Stimulated activated naive B cell treated with anti-CD40 and anti-IgM and Interleukin-4, amounts not matched to agents 10 μg/mL and 1 μg/mL and 100 μg/mL, for 72 hours (primary cell): ENCODE data around the gene ELK4.

ENCODE experiments used
- ATAC-seq, 2 donors: fragments of 150-1000 bp; cut with Tn5 transposase; replicated peaks; 2 replicates each; pipeline ENCODE4 v1.10.0; 2021; ENCODE audit warnings: moderate library complexity in 1 of 2
- DNase-seq: peaks from one replicate; pipeline ENCODE4 v3.0.0; 2021
- H3K27ac Mint-ChIP-seq: one replicate; pipeline ENCODE4 v1.8.0; 2022; ENCODE audit warnings: mild to moderate bottlenecking, mixed read lengths
- H3K27me3 Mint-ChIP-seq, 2 donors: one replicate each; pipeline ENCODE4 v1.8.0; 2022; ENCODE audit warnings: mixed read lengths in 2 of 2
- H3K36me3 Mint-ChIP-seq, 2 donors: one replicate each; pipeline ENCODE4 v1.8.0; 2022; ENCODE audit warnings: mixed read lengths in 2 of 2, mild to moderate bottlenecking in 1 of 2
- H3K4me1 Mint-ChIP-seq, 2 donors: one replicate each; pipeline ENCODE4 v1.8.0; 2022; ENCODE audit warnings: mixed read lengths in 2 of 2, mild to moderate bottlenecking in 1 of 2
- H3K4me3 Mint-ChIP-seq, 2 donors: one replicate each; pipeline ENCODE4 v1.8.0; 2022; ENCODE audit warnings: mild to moderate bottlenecking in 2 of 2, mixed read lengths in 2 of 2, moderate library complexity in 1 of 2
- H3K9me3 Mint-ChIP-seq, 2 donors: one replicate each; pipeline ENCODE4 v1.8.0; 2022; ENCODE audit warnings: mixed read lengths in 2 of 2, mild to moderate bottlenecking in 1 of 2

ELK4 gene

DNA sequence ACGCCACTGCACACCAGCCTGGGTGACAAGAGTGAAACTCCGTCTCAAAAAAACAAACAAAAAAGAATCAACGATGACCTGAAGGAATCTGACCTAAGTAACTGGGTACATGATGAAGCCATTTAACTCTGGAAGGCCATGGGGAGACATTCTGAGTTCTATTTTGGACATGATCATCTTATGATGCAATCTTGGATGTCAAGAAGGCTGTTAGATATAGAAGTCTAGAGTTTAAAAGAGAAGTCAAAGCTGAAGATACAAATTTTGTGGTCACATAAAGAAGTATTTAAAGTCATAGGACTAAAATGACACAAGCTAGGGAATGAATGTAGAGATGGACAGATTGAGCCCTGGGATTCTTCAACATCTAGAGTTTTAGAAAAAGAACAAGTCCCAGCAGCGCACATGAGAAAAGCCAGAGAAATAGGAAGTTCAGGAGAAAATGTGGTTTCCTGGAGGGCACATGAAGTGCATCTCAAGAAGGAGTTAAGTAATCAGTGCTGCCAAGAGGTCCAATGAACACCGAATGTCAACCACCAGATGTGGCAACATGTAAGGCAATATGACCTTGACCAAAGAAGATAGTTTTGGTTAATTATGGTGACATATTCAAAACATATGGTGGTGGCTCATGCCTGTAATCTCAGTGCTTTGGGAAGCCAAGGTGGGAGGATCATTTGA, 26.8 kb downstream of the ELK4 start:
- ATAC-seq = no peak
- DNase-seq = no peak
- Mint-ChIP-seq H3K36me3 (peaks cover 20 to 32% of the 10 kb centered on the region in 2 donors), H3K27ac (no peak overlapping the region), H3K9me3 (no peaks in the 10 kb centered on the region), H3K4me1 (peaks cover 16 to 29% of the 10 kb centered on the region in 2 donors), H3K4me3 (no peak overlapping the region), H3K27me3 (no peaks in the 10 kb centered on the region)

DNA sequence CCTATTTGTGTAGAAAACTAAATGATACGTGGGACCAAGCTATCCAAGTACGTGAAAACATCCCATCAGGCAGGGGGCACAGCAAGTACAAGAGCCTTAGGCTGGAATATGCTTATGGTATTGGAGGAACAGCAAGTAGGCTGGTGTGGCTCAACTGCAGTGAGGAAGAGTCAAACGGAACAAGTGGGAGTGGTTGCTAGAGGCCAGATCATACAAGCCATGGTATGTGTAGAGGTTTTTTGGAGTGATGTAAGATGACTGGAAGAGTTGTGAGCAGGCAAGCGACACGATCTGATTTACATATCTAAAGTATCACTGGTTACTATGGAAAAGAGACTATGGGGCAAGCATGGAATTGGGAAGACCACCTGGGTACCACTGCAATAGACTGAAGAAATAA, 27.8 kb downstream of the ELK4 start:
- H3K27ac Mint-ChIP-seq = no peak overlapping the region
- no peak overlapping the region for H3K4me3 Mint-ChIP-seq
- DNase-seq = no peak
- no peak for ATAC-seq
- peaks cover 25 to 34% of the 10 kb centered on the region in 2 donors for H3K36me3 Mint-ChIP-seq
- peaks cover 14 to 24% of the 10 kb centered on the region in 2 donors for H3K4me1 Mint-ChIP-seq
- H3K9me3 Mint-ChIP-seq = no peaks in the 10 kb centered on the region
- H3K27me3 Mint-ChIP-seq = no peaks in the 10 kb centered on the region

DNA sequence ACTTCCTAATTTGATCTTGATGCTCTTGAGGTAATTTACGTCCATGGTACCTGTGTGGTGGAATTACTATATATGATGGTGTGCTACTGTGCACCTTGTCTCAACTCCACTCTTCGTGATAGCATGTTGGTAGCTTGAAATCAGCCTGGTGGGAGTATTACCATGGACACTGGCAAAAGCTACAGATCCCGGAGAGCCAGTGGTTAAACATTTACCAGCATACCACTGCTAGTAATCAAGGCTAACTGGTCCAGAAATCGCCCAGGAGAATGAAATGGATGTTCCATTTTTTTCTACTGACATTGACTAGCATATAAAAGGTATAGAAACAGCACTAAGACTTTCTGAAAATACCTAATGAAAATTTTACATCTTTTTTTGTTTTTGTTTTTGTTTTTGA, 30.6 kb downstream of the ELK4 start:
- no peak overlapping the region for H3K4me3 Mint-ChIP-seq
- no peak for DNase-seq
- H3K9me3 Mint-ChIP-seq = no peaks in the 10 kb centered on the region
- H3K4me1 Mint-ChIP-seq = peaks cover 17 to 28% of the 10 kb centered on the region in 2 donors
- no peak overlapping the region for H3K27ac Mint-ChIP-seq
- peaks cover 34 to 44% of the 10 kb centered on the region in 2 donors for H3K36me3 Mint-ChIP-seq
- H3K27me3 Mint-ChIP-seq = no peaks in the 10 kb centered on the region
- ATAC-seq = no peak

DNA sequence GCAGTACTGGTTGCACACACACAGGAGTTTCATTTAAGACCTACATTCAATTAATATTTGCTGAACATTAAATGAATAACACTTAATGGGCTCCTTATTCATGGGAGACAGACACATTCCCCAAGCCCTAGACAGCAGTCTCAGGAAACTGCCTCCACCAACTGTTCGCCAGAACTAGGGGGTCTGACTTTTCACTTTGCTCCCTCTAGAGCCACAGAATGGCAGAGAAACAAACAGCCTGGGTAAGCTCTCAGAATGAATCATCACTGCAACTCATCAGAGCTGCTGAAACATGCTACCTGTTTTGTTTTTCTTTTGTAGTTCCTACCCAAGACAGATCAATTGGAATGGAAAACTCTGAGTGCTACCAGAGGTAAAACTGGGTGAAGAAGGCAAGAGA, 31.7 kb downstream of the ELK4 start:
- no peak for DNase-seq
- H3K4me3 Mint-ChIP-seq = no peak overlapping the region
- H3K27ac Mint-ChIP-seq = peak overlapping the region; percentile 38
- ATAC-seq = peak; percentile 68 to 84
- H3K9me3 Mint-ChIP-seq = no peaks in the 10 kb centered on the region
- H3K36me3 Mint-ChIP-seq = peaks cover 41 to 51% of the 10 kb centered on the region in 2 donors
- H3K4me1 Mint-ChIP-seq = peaks cover 25 to 37% of the 10 kb centered on the region in 2 donors
- no peaks in the 10 kb centered on the region for H3K27me3 Mint-ChIP-seq

DNA sequence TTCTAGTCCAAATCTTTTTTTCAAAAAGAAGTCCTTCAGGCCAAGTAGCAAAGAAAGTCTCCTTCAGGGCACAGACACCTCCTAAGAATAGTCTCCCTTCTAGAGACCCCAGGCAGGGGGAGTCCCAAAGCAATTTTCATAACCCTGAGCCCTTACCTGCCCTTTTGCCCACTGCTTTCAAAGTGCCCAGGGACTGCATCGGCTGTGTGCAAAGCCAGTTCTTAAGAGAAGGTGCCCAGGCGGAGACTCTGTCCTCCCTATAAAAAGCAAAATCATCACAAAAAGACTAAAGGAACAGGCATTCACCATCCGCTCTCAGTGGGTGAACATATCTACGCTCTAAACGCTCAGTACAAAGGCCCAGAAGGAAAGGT, 32.2 kb downstream of the ELK4 start:
- Mint-ChIP-seq H3K27ac (peak overlapping the region; percentile 33), H3K4me1 (peaks cover 26 to 38% of the 10 kb centered on the region in 2 donors), H3K9me3 (no peaks in the 10 kb centered on the region), H3K27me3 (no peaks in the 10 kb centered on the region), H3K36me3 (peaks cover 42 to 52% of the 10 kb centered on the region in 2 donors), H3K4me3 (no peak overlapping the region)
- DNase-seq (no peak), ATAC-seq (no peak)

DNA sequence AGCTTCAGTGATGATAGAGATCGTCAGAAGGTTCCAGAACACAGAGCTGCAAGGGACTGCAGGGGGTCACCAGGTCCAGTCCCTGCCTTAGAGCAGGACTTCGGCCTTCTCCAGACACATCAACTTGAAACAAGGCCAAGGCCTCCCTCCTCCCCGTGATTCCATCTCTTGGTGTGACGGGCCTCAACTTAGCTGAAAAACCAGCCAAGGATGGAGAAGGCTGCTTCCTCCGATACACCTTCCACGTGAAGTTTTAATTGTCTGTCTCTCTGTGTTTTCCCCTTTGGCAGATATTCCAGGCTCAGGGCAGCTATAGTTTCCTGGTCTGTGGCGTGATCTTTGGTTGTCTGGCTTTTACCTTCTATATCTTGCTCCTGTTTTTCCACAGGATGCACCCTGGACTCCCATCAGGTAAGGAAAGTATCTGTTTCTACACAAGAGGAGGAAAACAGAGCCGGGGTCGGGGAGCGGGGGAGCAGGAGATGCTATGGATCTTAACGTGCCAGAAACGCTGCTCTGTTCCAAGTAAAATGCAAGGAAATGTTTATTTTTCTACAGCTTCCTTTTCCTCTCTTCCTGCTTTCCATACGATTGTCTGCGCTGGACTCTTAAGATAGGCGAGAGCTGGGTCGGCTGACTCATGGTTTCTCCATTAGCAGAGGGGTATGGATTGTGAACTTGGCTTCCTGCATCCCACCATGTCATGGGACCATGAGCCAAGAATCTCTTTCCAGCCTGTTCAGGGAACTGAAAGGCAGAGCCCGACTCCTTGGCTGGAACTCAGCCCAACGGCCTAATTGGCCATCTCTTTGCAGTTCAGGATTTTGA, 32.8 kb downstream of the ELK4 start:
- Mint-ChIP-seq H3K4me1 (peaks cover 27 to 37% of the 10 kb centered on the region in 2 donors), H3K9me3 (no peaks in the 10 kb centered on the region), H3K36me3 (peaks cover 39 to 50% of the 10 kb centered on the region in 2 donors), H3K4me3 (no peak overlapping the region), H3K27me3 (no peaks in the 10 kb centered on the region), H3K27ac (no peak overlapping the region)
- no peak for DNase-seq
- no peak for ATAC-seq

DNA sequence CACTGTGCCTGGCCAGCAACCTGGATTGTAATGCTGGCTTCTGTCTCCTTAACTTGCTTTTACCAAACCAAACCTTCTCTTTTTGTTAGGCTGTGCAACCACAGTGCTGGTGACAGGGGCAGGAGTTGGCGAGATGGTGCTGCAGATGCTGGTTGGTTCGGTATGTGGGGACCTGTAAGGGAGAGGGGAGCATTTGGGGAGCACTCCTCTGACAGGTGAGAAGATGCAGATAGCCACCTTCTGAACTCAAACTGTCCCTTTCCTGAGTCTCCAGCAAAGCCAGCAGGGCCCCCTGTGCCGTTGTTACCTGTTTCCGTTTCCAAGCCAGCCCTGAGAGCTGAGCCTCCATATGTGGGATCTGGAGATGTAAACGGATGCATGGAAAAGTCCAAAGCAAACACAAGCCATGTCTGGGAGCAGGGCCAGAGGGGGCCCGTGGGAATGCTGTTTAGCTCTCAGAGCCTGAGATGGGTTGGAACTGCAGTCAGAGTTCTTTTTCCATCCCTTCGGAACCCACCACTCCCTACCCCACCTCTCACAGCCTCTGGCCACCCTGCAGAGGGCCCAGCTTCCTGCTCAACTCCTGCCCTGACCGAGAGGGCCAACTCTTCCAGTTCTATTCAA, 34.0 kb downstream of the ELK4 start:
- no peaks in the 10 kb centered on the region for H3K27me3 Mint-ChIP-seq
- peaks cover 35 to 45% of the 10 kb centered on the region in 2 donors for H3K36me3 Mint-ChIP-seq

DNA sequence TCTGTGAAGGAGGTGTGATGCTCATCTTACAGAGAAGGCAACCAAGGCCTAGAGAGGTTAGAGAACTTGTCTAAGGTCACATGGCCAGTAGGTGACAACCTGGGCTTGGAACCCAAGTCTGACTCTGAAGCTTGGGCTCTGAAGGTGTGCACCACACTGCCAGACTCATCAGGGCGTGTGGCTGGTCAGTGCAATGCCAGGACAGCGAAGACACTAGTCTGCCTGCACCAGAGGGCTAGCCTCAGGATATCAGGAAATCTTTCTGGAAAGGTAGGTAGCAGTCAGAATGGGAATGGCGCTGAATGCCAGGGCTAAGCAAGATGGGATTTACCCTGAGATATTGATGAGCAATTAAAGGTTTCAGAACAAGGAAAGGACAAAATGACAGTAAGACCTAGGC, 34.9 kb downstream of the ELK4 start:
- Mint-ChIP-seq H3K27me3 (no peaks in the 10 kb centered on the region), H3K27ac (no peak overlapping the region), H3K4me1 (peaks cover 30 to 48% of the 10 kb centered on the region in 2 donors), H3K9me3 (no peaks in the 10 kb centered on the region), H3K36me3 (peaks cover 35 to 45% of the 10 kb centered on the region in 2 donors), H3K4me3 (no peak overlapping the region)
- ATAC-seq (no peak), DNase-seq (no peak)

More for the DNA sequence above, 34.0 kb downstream of the ELK4 start:
- no peak overlapping the region for H3K4me3 Mint-ChIP-seq
- no peaks in the 10 kb centered on the region for H3K9me3 Mint-ChIP-seq
- peak overlapping the region; percentile 14 for H3K27ac Mint-ChIP-seq
- DNase-seq (no peak), ATAC-seq (no peak)
- peaks cover 30 to 46% of the 10 kb centered on the region in 2 donors for H3K4me1 Mint-ChIP-seq

DNA sequence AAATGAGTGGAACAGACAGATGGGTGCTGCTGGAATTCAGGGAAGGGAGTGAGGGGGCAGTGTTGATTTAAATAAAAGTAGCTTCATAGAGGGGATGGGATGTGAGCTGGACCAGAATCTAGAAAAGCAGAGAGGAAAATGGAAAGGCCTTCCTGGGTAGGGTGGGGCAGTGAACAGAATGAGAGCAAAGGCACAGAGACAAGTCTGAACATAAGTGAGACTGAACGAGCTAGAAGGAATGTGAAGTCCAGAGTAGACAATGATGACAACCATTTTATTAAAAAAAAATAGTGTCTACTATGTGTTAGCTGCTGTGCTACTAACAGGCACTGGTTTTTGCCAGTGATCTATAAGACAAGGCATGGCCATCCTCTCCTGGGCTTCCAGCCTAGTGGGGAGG, 36.0 kb downstream of the ELK4 start:
- Mint-ChIP-seq H3K27me3 (no peaks in the 10 kb centered on the region), H3K4me3 (no peak overlapping the region), H3K27ac (peak overlapping the region; percentile 79), H3K36me3 (peaks cover 35 to 45% of the 10 kb centered on the region in 2 donors), H3K9me3 (no peaks in the 10 kb centered on the region), H3K4me1 (peaks cover 34 to 54% of the 10 kb centered on the region in 2 donors)
- DNase-seq (no peak), ATAC-seq (no peak)

DNA sequence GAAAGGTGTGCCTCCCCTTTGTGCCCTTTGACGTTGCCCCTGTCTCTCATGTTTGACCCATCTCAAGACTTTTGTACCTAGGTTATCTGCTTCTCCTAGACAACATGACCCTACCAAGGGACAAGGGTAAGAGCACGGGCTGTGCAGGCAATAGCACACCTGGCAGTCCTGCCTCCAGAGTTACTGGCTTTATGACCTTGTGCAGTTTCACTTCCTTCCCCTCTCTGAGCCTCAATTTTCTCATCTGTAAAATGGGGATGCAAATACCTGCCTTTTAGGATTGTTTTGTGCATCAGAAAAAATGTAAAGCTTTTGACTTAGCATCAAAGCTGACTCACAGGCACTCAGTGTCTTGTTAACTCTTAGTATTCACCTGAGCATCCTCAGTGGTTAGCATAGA, 36.4 kb downstream of the ELK4 start:
- H3K4me1 Mint-ChIP-seq = peaks cover 32 to 52% of the 10 kb centered on the region in 2 donors
- no peaks in the 10 kb centered on the region for H3K27me3 Mint-ChIP-seq
- no peak for ATAC-seq

DNA sequence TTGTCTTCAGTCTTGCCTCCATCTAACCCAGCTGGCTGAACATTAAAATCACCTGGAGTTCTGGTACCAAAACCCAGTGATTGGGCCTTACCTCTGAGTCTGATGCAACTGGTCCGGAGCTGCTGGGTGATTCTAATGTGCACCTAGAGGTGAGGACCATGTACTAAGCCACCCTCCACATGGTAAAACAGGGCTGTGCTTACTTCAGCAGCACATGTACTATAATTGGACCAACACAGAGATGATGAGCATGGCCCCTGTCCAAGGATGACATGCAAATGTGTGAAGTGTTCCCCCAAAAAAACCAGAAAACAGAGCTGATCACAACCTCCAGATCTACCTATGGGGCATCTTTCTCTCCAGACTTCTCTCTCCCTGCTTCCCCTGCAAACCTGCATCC, 37.0 kb downstream of the ELK4 start:
- DNase-seq = no peak
- H3K27ac Mint-ChIP-seq = peak overlapping the region; percentile 20
- H3K4me1 Mint-ChIP-seq = peaks cover 32 to 47% of the 10 kb centered on the region in 2 donors

More for the DNA sequence above, 36.4 kb downstream of the ELK4 start:
- Mint-ChIP-seq H3K4me3 (no peak overlapping the region), H3K27ac (peak overlapping the region; percentile 79), H3K36me3 (peaks cover 35 to 45% of the 10 kb centered on the region in 2 donors), H3K9me3 (no peaks in the 10 kb centered on the region)
- DNase-seq = no peak

DNA sequence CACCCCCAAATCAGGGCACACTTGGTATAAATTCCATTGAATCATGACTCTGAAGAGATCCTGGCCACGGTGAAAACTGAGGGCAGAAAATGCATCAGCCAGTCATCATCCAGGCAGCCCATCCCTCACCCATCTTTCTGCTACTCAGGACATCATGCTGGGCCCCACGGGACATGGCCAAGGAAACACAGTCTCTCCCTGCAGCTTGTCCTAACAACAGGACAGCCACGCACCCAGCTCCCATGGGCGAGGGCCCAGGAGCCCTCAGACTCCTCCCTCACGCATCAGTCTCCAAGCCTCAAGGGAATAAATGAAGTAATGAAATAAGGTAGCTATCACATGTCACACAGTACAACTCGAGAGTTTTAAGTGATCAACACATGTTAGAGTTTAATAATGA, 37.8 kb downstream of the ELK4 start:
- Mint-ChIP-seq H3K4me1 (peaks cover 32 to 46% of the 10 kb centered on the region in 2 donors), H3K36me3 (peaks cover 27 to 38% of the 10 kb centered on the region in 2 donors), H3K4me3 (peak overlapping the region in 1 of 2 donors; percentile 17), H3K27me3 (no peaks in the 10 kb centered on the region), H3K27ac (peak overlapping the region; percentile 88), H3K9me3 (no peaks in the 10 kb centered on the region)
- DNase-seq = no peak
- no peak for ATAC-seq

More for the DNA sequence above, 37.0 kb downstream of the ELK4 start:
- Mint-ChIP-seq H3K36me3 (peaks cover 34 to 43% of the 10 kb centered on the region in 2 donors), H3K27me3 (no peaks in the 10 kb centered on the region), H3K9me3 (no peaks in the 10 kb centered on the region), H3K4me3 (no peak overlapping the region)
- no peak for ATAC-seq

DNA sequence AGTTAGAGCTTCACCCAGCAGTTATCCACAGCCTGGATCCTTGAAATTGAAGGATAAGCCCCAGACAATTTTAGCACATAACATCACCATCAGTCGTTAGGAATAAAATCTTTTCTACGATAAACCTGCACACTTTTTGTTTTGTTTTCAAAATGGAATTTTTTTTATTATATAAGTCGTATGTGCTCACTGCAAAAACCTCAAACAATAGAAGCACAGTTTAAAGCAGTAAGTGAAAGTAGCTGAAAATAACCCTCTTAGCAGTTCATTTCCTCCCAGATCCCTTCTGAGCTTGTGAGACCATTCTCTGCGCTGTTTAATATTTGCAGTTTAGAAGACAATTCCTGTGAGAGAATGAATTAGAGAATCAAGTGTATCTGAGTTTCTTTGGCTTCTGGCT, 38.3 kb downstream of the ELK4 start:
- DNase-seq (no peak), ATAC-seq (peak; percentile 34 to 36)
- no peaks in the 10 kb centered on the region for H3K9me3 Mint-ChIP-seq
- peaks cover 26 to 36% of the 10 kb centered on the region in 2 donors for H3K36me3 Mint-ChIP-seq
- peaks cover 36 to 50% of the 10 kb centered on the region in 2 donors for H3K4me1 Mint-ChIP-seq
- peak overlapping the region; percentile 64 to 66 for H3K4me3 Mint-ChIP-seq
- no peaks in the 10 kb centered on the region for H3K27me3 Mint-ChIP-seq
- H3K27ac Mint-ChIP-seq = peak overlapping the region; percentile 88

DNA sequence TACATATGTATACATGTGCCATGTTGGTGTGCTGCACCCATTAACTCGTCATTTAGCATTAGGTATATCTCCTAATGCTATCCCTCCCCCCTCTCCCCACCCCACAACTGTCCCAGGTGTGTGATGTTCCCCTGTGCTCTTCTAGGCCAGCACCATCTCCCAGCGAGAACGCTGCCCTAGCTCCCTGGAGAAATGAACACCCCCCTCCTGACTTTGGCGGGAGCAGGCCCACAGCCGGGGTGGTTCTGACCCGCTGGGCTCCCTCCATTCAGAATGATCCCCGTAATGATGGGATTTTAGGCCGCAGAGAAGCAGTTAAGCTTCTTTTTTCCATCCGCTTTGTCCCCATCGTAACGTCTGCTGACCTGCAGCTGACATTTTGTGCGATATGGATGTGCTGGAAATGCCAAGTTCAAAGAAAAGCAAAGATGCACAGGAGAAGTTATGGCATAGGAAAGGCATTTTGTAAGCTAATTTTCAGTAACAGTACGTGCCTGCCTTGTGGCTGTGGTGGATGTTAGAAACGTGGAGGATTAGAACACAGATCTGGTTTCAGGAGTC, 39.3 kb downstream of the ELK4 start:
- Mint-ChIP-seq H3K9me3 (no peaks in the 10 kb centered on the region), H3K27me3 (no peaks in the 10 kb centered on the region), H3K4me3 (peak overlapping the region; percentile 41 to 53), H3K4me1 (peaks cover 34 to 52% of the 10 kb centered on the region in 2 donors), H3K36me3 (peaks cover 18 to 27% of the 10 kb centered on the region in 2 donors), H3K27ac (no peak overlapping the region)
- DNase-seq (no peak), ATAC-seq (peak in 1 of 2 donors; percentile 6)
